ENCODE data around the gene GPD2.
A peak's percentile ranks its signal among the peaks of the same experiment; 100 is the strongest.

The GPD2 gene

DNA sequence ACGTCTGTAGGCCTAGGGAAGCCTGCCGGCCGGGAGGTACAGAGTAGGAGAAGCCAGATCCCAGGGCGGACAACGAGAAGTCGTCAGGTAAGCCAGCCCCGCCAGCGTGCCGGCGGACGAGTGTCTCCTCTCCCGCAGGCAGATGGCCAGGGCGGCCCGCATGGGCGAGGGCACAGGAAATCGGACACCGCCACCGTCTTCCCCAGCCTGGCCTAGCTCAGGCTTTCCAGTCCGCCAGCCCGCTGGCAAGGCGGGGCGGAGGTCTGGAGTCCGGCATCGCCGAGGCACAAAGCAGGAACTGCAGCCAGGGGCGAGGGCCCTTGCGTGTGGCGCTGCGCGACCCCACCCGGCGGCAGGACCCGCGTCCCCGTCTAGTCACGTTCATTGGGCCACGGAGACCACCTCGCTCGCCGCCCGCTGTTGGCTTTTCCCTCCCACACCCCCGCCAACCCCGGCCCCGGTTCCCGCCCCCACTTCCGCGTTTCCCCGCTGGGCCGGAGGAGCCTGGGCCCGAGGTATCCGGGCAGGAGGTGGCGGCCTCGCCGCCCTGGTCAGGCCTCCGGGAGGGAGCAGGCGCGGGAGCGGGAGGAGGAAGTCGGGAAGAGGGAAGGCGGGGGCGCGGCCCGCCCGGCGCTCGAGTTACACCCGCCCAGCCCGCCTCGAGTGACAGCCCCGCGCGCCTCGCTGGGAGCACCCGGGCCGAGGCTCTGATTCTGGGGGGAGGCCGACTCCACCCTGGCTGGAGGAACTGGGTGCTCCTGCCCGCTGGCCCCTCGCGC is at the start of gene GPD2:
Gene GPD2, plus strand, starts transcription at position 662 of the 779 bp plus-strand sequence. CDS start 39,727 bp downstream, outside the sequence.
- no peaks in the 10 kb centered on the region for H4K20me1 ChIP-seq
- H3K27ac ChIP-seq: peak within 1 kb of the TSS; percentile 85 to 95 (median 91)
- TF ChIP-seq Cebpa-rat (IDR thresholded peaks at IDR 0.05): no peak
- no peaks in the 10 kb centered on the region for H3K9me3 ChIP-seq (replicated peaks in 1 of 11)
- peak within 1 kb of the TSS; percentile 84 to 93 (median 89) for H3K9ac ChIP-seq
- peak within 1 kb of the TSS; percentile 62 to 83 (median 75) for H3K4me3 ChIP-seq
- no peaks in the 10 kb centered on the region for H3K27me3 ChIP-seq
- peak within 1 kb of the TSS; percentile 81 to 98 (median 89) for H3K4me2 ChIP-seq
- H3K36me3 ChIP-seq: peaks cover 0 to 4% (median 0%) of the 10 kb centered on the region in 11 experiments; a peak in 1 of 22 replicates
- H3K4me1 ChIP-seq: peaks cover 25 to 47% (median 35%) of the 10 kb centered on the region in 10 experiments

DNA sequence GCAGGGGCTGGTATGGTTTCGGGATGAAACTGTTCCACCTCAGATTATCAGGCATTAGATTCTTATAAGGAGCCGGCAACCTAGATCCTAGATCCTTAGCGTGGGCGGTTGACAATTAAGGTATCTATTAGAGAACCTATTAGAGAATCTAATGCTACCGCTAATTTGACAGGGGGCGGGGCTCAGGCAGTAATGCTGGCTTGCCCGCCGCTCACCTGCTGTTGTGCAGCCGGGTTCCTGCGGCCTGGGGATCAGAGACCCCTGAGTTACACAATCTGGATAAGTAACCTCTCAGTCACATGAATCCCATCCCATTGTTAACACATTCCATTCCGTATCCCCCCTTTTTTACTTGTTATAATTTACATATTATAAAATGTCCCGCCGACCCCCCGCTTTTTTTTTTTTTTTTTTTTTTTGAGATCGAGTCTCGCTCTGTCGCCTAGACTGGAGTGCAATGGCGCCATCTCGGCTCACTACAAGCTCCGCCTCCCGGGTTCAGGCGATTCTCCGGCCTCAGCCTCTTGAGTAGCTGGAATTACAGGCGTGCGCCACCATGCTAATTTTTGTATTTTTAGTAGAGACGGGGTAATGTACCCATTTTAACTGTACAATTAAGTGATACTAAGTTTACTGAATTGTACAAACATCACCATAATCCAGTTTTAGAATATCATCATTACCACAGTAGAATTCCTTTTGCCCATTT is 42.0 kb upstream of the GPD2 start:
- Histone ChIP-seq H3K4me3 (no peak overlapping the region), H3K9me3 (replicated peaks in 1 of 11) (no peaks in the 10 kb centered on the region), H3K27me3 (no peaks in the 10 kb centered on the region), H3K9ac (no peak overlapping the region), H3K4me2 (no peak overlapping the region), H4K20me1 (no peaks in the 10 kb centered on the region), H3K27ac (no peak overlapping the region), H3K36me3 (no peaks in the 10 kb centered on the region), H3K4me1 (peaks cover under 1 to 20% (median 8%) of the 10 kb centered on the region in 10 experiments; a peak in 19 of 20 replicates)
- no peak for TF ChIP-seq Cebpa-rat (IDR thresholded peaks at IDR 0.05)

DNA sequence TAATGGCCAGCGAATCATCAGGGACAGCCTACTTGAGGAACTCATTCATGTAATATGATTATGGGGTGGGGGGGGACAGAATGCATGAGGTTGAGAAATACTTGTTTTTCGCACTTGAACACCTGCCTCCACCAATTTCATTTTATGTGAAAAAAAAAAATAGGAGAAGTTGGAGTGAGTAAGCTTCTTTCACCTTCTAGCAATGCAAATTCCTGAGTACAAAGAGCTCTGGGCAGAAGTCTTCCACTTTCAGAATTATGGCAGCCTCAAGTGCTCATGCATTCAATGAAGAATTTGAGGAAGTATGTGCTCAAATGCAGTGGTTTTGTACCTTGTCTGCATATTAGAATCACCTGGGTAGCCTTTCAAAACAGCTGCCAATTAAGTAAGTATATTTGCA is 40.1 kb upstream of the GPD2 start:
- Histone ChIP-seq H4K20me1 (no peaks in the 10 kb centered on the region), H3K9ac (no peak overlapping the region), H3K27me3 (no peaks in the 10 kb centered on the region; a peak in 1 of 22 replicates), H3K4me1 (peaks cover 10 to 29% (median 17%) of the 10 kb centered on the region in 10 experiments), H3K4me3 (no peak overlapping the region), H3K9me3 (replicated peaks in 1 of 11) (no peaks in the 10 kb centered on the region), H3K36me3 (no peaks in the 10 kb centered on the region), H3K27ac (peak overlapping the region in 1 of 11 experiments; percentile 22; a peak in 1 of 22 replicates), H3K4me2 (peak overlapping the region in 1 of 11 experiments; percentile 28; a peak in 1 of 22 replicates)
- TF ChIP-seq Cebpa-rat (IDR thresholded peaks at IDR 0.05): no peak

DNA sequence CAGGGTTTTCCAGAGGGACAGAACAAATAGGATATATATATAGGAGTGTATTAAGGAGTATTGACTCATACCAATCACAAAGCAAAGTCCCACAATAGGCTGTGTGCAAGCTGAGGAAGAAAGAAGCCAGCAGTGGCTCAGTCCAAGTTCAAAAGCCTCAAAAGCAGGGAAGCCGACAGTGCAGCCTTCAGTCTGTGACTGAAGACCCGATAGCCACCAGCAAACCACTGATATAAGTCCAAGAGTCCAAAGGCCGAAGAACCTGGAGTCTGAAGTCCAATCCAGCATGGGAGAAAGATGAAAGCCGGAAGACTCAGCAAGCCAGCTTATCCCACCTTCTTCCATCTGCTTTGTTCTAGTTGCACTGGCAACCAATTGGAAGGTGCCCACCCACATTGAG is 39.0 kb upstream of the GPD2 start:
- Histone ChIP-seq H3K27ac (no peak overlapping the region), H3K27me3 (no peaks in the 10 kb centered on the region; a peak in 1 of 22 replicates), H3K4me2 (no peak overlapping the region), H4K20me1 (no peaks in the 10 kb centered on the region), H3K4me1 (peaks cover 10 to 35% (median 18%) of the 10 kb centered on the region in 10 experiments), H3K9ac (no peak overlapping the region), H3K36me3 (no peaks in the 10 kb centered on the region), H3K9me3 (replicated peaks in 1 of 11) (no peaks in the 10 kb centered on the region), H3K4me3 (no peak overlapping the region)
- no peak for TF ChIP-seq Cebpa-rat (IDR thresholded peaks at IDR 0.05)

DNA sequence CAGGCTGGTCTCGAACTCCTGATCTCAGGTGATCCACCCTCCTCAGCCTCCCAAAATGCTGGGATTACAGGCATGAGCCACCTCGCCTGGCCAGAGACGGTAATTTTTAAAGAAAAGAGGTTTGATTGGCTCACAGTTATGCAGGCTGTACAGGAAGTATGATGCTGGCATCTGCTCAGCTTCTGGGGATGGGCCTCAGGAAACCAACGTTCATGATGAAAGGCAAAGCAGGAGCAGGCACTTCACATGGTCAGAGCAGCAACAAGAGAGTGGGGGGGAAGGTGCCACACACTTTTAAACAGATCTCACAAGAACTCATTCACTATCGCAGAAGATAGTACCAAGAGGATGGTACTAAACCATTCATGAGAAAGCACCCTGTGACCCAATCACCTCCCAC is 38.0 kb upstream of the GPD2 start:
- Histone ChIP-seq H3K9me3 (replicated peaks in 1 of 11) (no peaks in the 10 kb centered on the region), H3K27me3 (no peaks in the 10 kb centered on the region; a peak in 1 of 22 replicates), H4K20me1 (no peaks in the 10 kb centered on the region), H3K36me3 (no peaks in the 10 kb centered on the region), H3K4me1 (peaks cover 10 to 35% (median 18%) of the 10 kb centered on the region in 10 experiments), H3K4me2 (peak overlapping the region in 5 of 11 experiments; percentile 9 to 86 (median 30); a peak in 7 of 22 replicates), H3K27ac (no peak overlapping the region), H3K9ac (no peak overlapping the region), H3K4me3 (no peak overlapping the region)
- no peak for TF ChIP-seq Cebpa-rat (IDR thresholded peaks at IDR 0.05)

DNA sequence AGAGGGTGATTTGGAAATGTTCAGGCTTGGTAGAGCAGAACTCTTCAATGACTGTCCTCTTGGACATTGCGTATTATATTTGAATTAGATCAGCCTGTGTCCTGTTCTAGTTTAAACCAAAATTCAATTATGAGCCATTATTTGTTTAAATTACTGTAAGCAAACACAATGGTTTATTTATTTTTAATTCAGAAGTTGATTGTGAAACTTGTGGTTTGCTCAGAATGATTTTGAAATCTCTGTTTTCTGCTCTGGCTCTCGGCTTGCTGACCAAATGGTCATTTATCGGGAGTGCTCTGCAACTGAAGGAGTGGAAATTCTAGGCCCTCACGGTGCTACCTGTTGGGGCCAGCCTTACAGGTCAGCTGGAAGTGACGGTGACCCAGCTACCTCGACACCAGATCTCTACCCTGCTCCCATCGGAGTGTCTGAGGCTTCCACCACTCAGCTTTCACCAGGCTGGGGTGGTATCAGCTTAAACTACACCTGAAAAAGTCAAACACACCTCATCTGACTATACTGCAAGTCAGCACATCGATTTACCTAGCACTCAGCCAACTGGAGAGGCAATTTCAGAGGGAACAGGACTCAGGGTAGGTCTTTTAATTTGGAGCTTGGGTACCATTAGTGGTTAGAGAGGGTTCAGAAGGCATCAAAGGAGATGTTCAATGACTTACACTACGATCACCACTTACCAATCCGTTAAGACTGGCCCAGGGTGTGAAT is 36.8 kb upstream of the GPD2 start:
- TF ChIP-seq Cebpa-rat (IDR thresholded peaks at IDR 0.05): no peak
- Histone ChIP-seq H3K4me3 (peak overlapping the region; percentile 71 to 92 (median 80)), H3K36me3 (no peaks in the 10 kb centered on the region), H3K9ac (peak overlapping the region in 10 of 11 experiments; percentile 75 to 86 (median 82); a peak in 12 of 22 replicates), H3K4me2 (peak overlapping the region; percentile 75 to 94 (median 85)), H4K20me1 (no peaks in the 10 kb centered on the region), H3K27ac (peak overlapping the region in 2 of 11 experiments; percentile 83 to 86; a peak in 1 of 22 replicates), H3K4me1 (peaks cover 10 to 35% (median 18%) of the 10 kb centered on the region in 10 experiments), H3K27me3 (no peaks in the 10 kb centered on the region; a peak in 1 of 22 replicates), H3K9me3 (replicated peaks in 1 of 11) (no peaks in the 10 kb centered on the region)

DNA sequence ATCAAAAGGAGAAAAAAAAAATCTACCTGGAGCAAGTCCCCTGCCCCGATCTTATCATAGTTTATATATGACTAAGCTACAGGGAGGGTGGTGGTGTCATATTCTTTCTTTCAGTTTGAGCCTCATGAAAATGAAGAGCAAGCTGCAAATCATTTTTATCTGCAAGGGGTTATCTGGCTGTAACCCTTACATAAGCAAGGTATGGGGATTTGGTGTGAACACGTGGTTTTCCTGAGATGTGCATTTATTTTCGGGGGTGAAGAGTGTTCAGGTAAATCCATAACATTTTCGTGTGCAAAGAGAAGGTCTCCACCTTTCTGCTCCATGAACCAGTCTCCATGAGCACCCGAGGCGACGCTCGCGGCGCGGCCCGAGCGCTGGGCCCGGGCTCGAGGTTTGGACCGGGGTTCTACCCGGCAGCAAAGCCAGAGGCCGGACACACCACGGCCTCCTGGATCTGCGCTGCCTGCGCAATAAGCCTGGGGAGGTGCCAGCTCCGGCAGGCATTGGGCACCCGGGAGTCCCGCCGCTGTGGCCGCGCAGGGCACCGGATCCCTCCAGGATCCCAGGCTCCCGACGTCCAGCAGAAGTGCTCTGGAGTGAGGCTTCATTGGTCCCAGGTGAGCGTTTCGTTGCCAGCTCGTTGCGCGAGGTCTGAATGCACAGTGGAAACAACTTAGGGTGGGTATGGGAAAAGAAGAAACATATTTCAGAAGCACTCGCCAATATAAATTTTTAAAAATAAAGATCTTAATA is 36.1 kb upstream of the GPD2 start:
- peak overlapping the region; percentile 34 to 86 (median 80); a peak in 19 of 22 replicates for H3K27ac ChIP-seq
- peaks cover 10 to 38% (median 18%) of the 10 kb centered on the region in 10 experiments for H3K4me1 ChIP-seq
- no peaks in the 10 kb centered on the region for H3K9me3 ChIP-seq (replicated peaks in 1 of 11)
- no peak for TF ChIP-seq Cebpa-rat (IDR thresholded peaks at IDR 0.05)
- peak overlapping the region; percentile 68 to 86 (median 82) for H3K9ac ChIP-seq
- no peaks in the 10 kb centered on the region; a peak in 1 of 22 replicates for H3K27me3 ChIP-seq
- peak overlapping the region; percentile 75 to 94 (median 85) for H3K4me2 ChIP-seq
- H4K20me1 ChIP-seq: no peaks in the 10 kb centered on the region
- no peaks in the 10 kb centered on the region for H3K36me3 ChIP-seq
- peak overlapping the region; percentile 71 to 92 (median 80) for H3K4me3 ChIP-seq
